Rectal smooth muscle tissue (tissue), 1 donor: ENCODE results near the gene ECM1.
A peak's percentile ranks its signal among the peaks of the same experiment; 100 is the strongest.

Experiments used
- H3K27ac ChIP-seq: one replicate; pipeline ENCODE4 v1.7.0; 2013; ENCODE audit warnings: low read depth, low read length, inconsistent platforms
- H3K27me3 ChIP-seq: one replicate; pipeline ENCODE4 v1.7.0; 2013; ENCODE audit warnings: low read length; ENCODE audit not compliant: control insufficient read depth, insufficient read depth
- H3K36me3 ChIP-seq: one replicate; pipeline ENCODE4 v1.7.0; 2013; ENCODE audit warnings: low read length; ENCODE audit not compliant: control insufficient read depth, insufficient read depth
- H3K4me1 ChIP-seq: one replicate; pipeline ENCODE4 v1.7.0; 2013; ENCODE audit warnings: low read length; ENCODE audit not compliant: control insufficient read depth, insufficient read depth
- H3K4me3 ChIP-seq: one replicate; pipeline ENCODE4 v1.7.0; 2013; ENCODE audit warnings: low read length
- H3K9ac ChIP-seq: one replicate; pipeline ENCODE4 v1.7.0; 2013; ENCODE audit warnings: low read length

Gene ECM1

GRCh38 chr1:150535511-150536287 is 27.8 kb downstream of the ECM1 start:
- Histone ChIP-seq H3K4me1 (no peaks in the 10 kb centered on the region), H3K9ac (no peak overlapping the region), H3K27ac (no peak overlapping the region), H3K27me3 (no peaks in the 10 kb centered on the region), H3K36me3 (no peaks in the 10 kb centered on the region), H3K4me3 (no peak overlapping the region)

DNA sequence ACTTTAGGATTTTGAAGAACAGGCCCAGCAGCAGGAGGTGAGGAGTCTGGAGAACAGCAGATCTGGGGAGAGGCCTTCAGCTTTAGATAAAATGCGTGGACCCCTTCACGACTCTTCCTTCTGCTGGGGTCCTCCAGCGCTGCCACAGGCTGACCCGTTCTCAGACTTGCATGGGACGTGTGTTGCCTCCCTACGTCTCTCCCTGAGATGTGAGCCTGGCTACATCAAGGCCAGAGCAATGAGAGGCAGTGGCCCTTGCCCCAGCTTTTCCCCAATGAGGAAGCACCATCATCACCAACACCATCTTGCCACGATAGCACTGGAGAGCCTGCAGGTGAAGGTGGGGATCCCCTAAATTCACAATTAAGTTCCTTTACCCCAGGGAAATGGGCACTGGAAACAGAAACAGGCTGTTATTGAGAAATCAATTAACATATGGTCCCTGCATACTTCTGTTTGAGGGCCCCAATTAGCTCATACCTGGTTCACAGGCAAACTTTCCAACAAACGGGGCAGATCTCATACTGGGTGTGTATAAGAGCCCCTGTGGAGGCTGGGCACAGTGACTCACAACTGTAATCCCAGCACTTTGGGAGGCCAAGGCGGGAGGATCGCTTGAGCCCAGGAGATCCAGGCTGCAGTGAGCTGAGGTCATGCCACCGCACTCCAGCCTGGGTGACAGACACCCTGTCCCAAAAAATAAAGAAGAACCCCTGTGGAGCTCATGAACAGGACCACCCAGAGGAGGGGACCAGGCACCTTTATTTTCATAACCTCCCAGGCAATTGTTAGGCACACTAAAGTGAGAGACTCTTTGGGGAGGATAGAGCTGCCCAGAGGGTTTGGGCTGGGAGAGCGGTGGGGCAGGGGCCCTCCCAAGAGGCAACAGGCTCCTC is 29.2 kb downstream of the ECM1 start:
- no peaks in the 10 kb centered on the region for H3K27me3 ChIP-seq
- no peak overlapping the region for H3K27ac ChIP-seq
- no peaks in the 10 kb centered on the region for H3K36me3 ChIP-seq
- no peaks in the 10 kb centered on the region for H3K4me1 ChIP-seq
- no peak overlapping the region for H3K9ac ChIP-seq
- H3K4me3 ChIP-seq = no peak overlapping the region

GRCh38 chr1:150537732-150538684 is 30.1 kb downstream of the ECM1 start:
- Histone ChIP-seq H3K4me3 (no peak overlapping the region), H3K4me1 (no peaks in the 10 kb centered on the region), H3K27ac (no peak overlapping the region), H3K36me3 (no peaks in the 10 kb centered on the region), H3K9ac (no peak overlapping the region), H3K27me3 (no peaks in the 10 kb centered on the region)

- Histone ChIP-seq H3K27ac (no peak overlapping the region), H3K9ac (no peak overlapping the region), H3K4me3 (no peak overlapping the region), H3K27me3 (no peaks in the 10 kb centered on the region), H3K4me1 (no peaks in the 10 kb centered on the region), H3K36me3 (no peaks in the 10 kb centered on the region)
These were observed 35.7 kb downstream of the ECM1 start for GRCh38 chr1:150543500-150544143.

GRCh38 chr1:150544204-150544603 is 36.3 kb downstream of the ECM1 start:
- H3K4me1 ChIP-seq = no peaks in the 10 kb centered on the region
- H3K27me3 ChIP-seq = no peaks in the 10 kb centered on the region
- H3K4me3 ChIP-seq = no peak overlapping the region
- H3K36me3 ChIP-seq = no peaks in the 10 kb centered on the region
- no peak overlapping the region for H3K27ac ChIP-seq
- H3K9ac ChIP-seq = no peak overlapping the region

GRCh38 chr1:150545486-150546032 is 37.6 kb downstream of the ECM1 start:
- Histone ChIP-seq H3K4me3 (no peak overlapping the region), H3K27me3 (no peaks in the 10 kb centered on the region), H3K27ac (no peak overlapping the region), H3K4me1 (no peaks in the 10 kb centered on the region), H3K9ac (no peak overlapping the region), H3K36me3 (no peaks in the 10 kb centered on the region)

DNA sequence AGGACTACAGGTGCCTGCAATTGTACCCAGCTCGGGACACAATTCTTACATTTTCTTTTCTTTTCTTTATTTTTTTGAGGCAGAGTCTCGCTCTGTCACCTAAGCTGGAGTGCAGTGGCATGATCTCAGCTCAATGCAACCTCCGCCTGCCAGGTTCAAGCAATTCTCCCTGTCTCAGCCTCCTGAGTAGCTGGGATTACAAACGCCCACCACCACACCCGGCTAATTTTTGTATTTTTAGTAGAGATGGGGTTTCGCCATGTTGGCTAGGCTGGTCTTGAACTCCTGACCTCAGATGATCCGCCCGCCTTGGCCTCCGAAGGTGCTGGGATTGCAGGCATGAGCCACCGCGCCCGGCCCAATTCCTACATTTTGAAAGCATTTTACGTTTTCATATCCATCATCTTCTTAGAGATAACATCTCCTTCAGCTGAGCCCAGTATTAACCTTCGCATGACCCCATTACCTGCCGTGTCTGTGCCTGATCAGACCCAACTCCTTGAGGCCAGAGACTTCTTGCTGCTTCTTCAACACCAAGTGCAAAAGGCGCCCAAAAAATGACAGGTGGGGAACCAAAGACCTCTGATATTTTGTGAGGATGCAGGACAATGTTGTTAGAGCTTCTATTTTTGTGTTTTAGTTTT is 38.5 kb downstream of the ECM1 start:
- H3K27ac ChIP-seq = no peak overlapping the region
- no peak overlapping the region for H3K9ac ChIP-seq
- no peak overlapping the region for H3K4me3 ChIP-seq
- H3K27me3 ChIP-seq = peaks cover 3% of the 10 kb centered on the region
- no peaks in the 10 kb centered on the region for H3K36me3 ChIP-seq
- H3K4me1 ChIP-seq = no peaks in the 10 kb centered on the region

- no peaks in the 10 kb centered on the region for H3K4me1 ChIP-seq
- no peaks in the 10 kb centered on the region for H3K36me3 ChIP-seq
- H3K27ac ChIP-seq = peak overlapping the region; percentile 66
- peaks cover 4% of the 10 kb centered on the region for H3K27me3 ChIP-seq
- H3K9ac ChIP-seq = no peak overlapping the region
- H3K4me3 ChIP-seq = peak overlapping the region; percentile 67
These were observed 40.4 kb downstream of the ECM1 start for GRCh38 chr1:150548324-150548631.

DNA sequence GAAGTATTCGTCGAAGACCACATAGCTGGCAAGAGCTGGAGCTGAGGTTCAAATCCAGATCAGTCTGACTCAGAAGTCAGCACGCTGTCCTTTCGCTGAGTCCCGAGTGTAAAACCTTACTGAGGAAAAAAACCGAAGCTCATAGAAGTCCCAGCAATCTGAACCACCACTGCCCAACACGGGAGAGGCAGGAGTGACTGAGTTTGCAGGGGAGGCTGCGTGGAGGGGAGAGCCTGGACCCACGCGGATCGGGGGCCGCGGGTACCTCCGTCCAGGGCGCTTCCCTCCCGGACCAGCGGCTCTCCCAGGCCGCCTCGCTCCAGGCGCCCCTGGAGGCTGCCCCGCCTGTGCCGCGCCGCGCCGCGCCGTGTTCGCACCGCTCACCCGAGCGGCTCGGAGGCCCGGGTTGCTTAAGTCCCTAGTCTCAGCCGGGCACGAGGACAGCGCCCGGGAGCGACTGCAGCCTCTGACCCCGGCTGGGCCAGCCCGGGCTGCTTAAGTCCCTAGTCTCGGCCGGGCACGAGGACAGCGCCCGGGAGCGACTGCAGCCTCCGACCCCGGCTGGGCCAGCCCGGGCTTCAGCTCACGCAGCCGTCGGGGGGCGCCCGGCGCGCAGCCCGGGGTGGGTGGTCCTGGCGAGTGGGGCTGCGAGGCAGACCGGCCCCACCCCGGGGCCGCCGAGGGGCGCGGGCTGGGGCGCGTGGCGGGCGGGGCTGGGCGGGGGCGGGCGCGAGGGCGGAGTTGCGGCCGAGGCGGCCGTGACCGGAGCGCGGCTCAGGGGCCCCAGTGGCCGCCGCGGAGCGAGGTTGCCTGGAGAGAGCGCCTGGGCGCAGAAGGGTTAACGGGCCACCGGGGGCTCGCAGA is 41.0 kb downstream of the ECM1 start, which contains the start of gene ADAMTSL4:
ADAMTSL4 (plus strand) TSS at position 777 of the 864 bp plus-strand sequence. CDS start 2,881 bp downstream, outside the sequence.
- H3K27ac ChIP-seq = peak within 1 kb of the TSS; percentile 72
- no peaks in the 10 kb centered on the region for H3K4me1 ChIP-seq
- no peaks in the 10 kb centered on the region for H3K36me3 ChIP-seq
- H3K4me3 ChIP-seq = peak within 1 kb of the TSS; percentile 67
- no peak within 1 kb of the TSS for H3K9ac ChIP-seq
- H3K27me3 ChIP-seq = peaks cover 4% of the 10 kb centered on the region

GRCh38 chr1:150549496-150550221 is 41.8 kb downstream of the ECM1 start:
- Histone ChIP-seq H3K9ac (no peak overlapping the region), H3K4me3 (peak overlapping the region; percentile 55), H3K27ac (peak overlapping the region; percentile 72), H3K27me3 (peaks cover 4% of the 10 kb centered on the region), H3K4me1 (no peaks in the 10 kb centered on the region), H3K36me3 (no peaks in the 10 kb centered on the region)
